ENCODE results near the gene MBD5. TPM values are rescaled to one million over a fixed set of nuclear protein-coding genes. Genes with fewer than 3 reads are reported as not detected.

The MBD5 gene
- total RNA-seq, 1 experiment from 2014 or later, result 8.5 TPM

- Histone ChIP-seq H3K4me1 (ENCODE audit: insufficient read depth, low read length) (no peaks in the 10 kb centered on the region), H3K9ac (ENCODE audit: low read length) (no peak overlapping the region), H3K4me2 (ENCODE audit: low read length) (no peak overlapping the region), H3K9me3 (ENCODE audit: low read length) (no peaks in the 10 kb centered on the region), H4K20me1 (ENCODE audit: low read length) (no peaks in the 10 kb centered on the region), H3K9me2 (replicated peaks; ENCODE audit: low read length) (no peaks in the 10 kb centered on the region), H3K27me3 (ENCODE audit: low read length) (no peaks in the 10 kb centered on the region), H3K4me3 (ENCODE audit: low read length) (no peak overlapping the region), H3K27ac (ENCODE audit: low read length) (no peak overlapping the region), H3K36me3 (ENCODE audit: low read depth, low read length) (no peaks in the 10 kb centered on the region), H2AFZ (ENCODE audit: low read length) (no peak overlapping the region), H3F3A (ENCODE audit: low read length, unreplicated experiment) (no peaks in the 10 kb centered on the region), H3K79me2 (ENCODE audit: low read length) (no peaks in the 10 kb centered on the region)
- no peak for ATAC-seq
- CTCF ChIA-PET, result no interaction called here
- no peak for DNase-seq
- POLR2A ChIA-PET (ENCODE audit: unreplicated experiment), result no interaction called here
- intact Hi-C loops (cut with micrococcal nuclease), result loop anchor here (5.0 kb wide), 1 partner anchor 210 kb away; no protein-coding TSS in a partner anchor
- TF ChIP-seq, protein P1, sequence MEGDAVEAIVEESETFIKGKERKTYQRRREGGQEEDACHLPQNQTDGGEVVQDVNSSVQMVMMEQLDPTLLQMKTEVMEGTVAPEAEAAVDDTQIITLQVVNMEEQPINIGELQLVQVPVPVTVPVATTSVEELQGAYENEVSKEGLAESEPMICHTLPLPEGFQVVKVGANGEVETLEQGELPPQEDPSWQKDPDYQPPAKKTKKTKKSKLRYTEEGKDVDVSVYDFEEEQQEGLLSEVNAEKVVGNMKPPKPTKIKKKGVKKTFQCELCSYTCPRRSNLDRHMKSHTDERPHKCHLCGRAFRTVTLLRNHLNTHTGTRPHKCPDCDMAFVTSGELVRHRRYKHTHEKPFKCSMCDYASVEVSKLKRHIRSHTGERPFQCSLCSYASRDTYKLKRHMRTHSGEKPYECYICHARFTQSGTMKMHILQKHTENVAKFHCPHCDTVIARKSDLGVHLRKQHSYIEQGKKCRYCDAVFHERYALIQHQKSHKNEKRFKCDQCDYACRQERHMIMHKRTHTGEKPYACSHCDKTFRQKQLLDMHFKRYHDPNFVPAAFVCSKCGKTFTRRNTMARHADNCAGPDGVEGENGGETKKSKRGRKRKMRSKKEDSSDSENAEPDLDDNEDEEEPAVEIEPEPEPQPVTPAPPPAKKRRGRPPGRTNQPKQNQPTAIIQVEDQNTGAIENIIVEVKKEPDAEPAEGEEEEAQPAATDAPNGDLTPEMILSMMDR (conservative IDR thresholded peaks at IDR 0.05; ENCODE audit: low read depth, low read length), result no peak
- TF ChIP-seq EZH2 (IDR thresholded peaks at IDR 0.05; ENCODE audit: low read length, unreplicated experiment) (no peak), EZH2phosphoT487 (IDR thresholded peaks at IDR 0.05; ENCODE audit: borderline replicate concordance, low read length) (no peak)
- no TSS peak for BruUV-seq (replicated peaks)
These were observed 181.3 kb downstream of the MBD5 start for GRCh38 chr2:148202237-148202636.

DNA sequence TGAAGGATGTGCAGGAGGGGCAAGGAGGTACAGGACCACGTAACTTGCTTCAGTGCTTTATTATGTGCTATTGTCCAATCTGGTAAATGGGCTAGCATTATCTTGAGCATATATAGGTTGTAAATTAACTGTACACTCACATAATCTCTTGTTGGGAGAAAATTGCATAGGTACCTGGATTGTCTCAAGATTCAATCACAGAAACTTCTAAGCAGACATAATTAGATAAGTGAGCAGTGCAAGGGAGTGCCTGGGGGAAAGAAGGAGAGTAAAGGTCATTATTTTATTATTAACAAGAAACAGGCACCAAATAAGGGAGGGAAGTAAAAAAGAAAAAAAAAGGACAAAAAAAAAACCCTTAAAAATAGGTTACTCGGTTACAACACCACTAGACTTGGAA, 186.2 kb downstream of the MBD5 start:
- no peaks in the 10 kb centered on the region for H3K36me3 ChIP-seq (ENCODE audit: low read depth, low read length)
- intact Hi-C loops (cut with micrococcal nuclease), result no loop called here
- H2AFZ ChIP-seq (ENCODE audit: low read length), result no peak overlapping the region
- BruUV-seq (replicated peaks), result no TSS peak
- no peak overlapping the region for H3K4me3 ChIP-seq (ENCODE audit: low read length)
- CTCF ChIA-PET, result no interaction called here
- H3K9me3 ChIP-seq (ENCODE audit: low read length), result no peaks in the 10 kb centered on the region
- no peak overlapping the region for H3K9ac ChIP-seq (ENCODE audit: low read length)
- TF ChIP-seq EZH2phosphoT487 (IDR thresholded peaks at IDR 0.05; ENCODE audit: borderline replicate concordance, low read length) (no peak), EZH2 (IDR thresholded peaks at IDR 0.05; ENCODE audit: low read length, unreplicated experiment) (no peak)
- TF ChIP-seq, protein P1 (conservative IDR thresholded peaks at IDR 0.05; ENCODE audit: low read depth, low read length), result no peak
- no peaks in the 10 kb centered on the region for H3K9me2 ChIP-seq (replicated peaks; ENCODE audit: low read length)
- no peaks in the 10 kb centered on the region for H4K20me1 ChIP-seq (ENCODE audit: low read length)
- H3K27ac ChIP-seq (ENCODE audit: low read length), result no peak overlapping the region
- H3K4me2 ChIP-seq (ENCODE audit: low read length), result no peak overlapping the region
- H3K4me1 ChIP-seq (ENCODE audit: insufficient read depth, low read length), result no peaks in the 10 kb centered on the region
- DNase-seq (no peak), ATAC-seq (no peak)
- no peaks in the 10 kb centered on the region for H3K27me3 ChIP-seq (ENCODE audit: low read length)
- no peaks in the 10 kb centered on the region for H3F3A ChIP-seq (ENCODE audit: low read length, unreplicated experiment)
- H3K79me2 ChIP-seq (ENCODE audit: low read length), result no peaks in the 10 kb centered on the region
- POLR2A ChIA-PET (ENCODE audit: unreplicated experiment), result no interaction called here

- H2AFZ ChIP-seq (ENCODE audit: low read length), result no peak overlapping the region
- TF ChIP-seq, protein P1 (conservative IDR thresholded peaks at IDR 0.05; ENCODE audit: low read depth, low read length), result no peak
- no peak for TF ChIP-seq EZH2 (IDR thresholded peaks at IDR 0.05; ENCODE audit: low read length, unreplicated experiment)
- TF ChIP-seq EZH2phosphoT487 (IDR thresholded peaks at IDR 0.05; ENCODE audit: borderline replicate concordance, low read length), result no peak
- H3K4me1 ChIP-seq (ENCODE audit: insufficient read depth, low read length), result no peaks in the 10 kb centered on the region
- no peaks in the 10 kb centered on the region for H3K79me2 ChIP-seq (ENCODE audit: low read length)
- no peak overlapping the region for H3K9ac ChIP-seq (ENCODE audit: low read length)
- no peaks in the 10 kb centered on the region for H3K36me3 ChIP-seq (ENCODE audit: low read depth, low read length)
- CTCF ChIA-PET, result no interaction called here
- H4K20me1 ChIP-seq (ENCODE audit: low read length), result no peaks in the 10 kb centered on the region
- H3K27ac ChIP-seq (ENCODE audit: low read length), result no peak overlapping the region
- POLR2A ChIA-PET (ENCODE audit: unreplicated experiment), result no interaction called here
- ATAC-seq (no peak), DNase-seq (peak; percentile 21)
- no peak overlapping the region for H3K4me3 ChIP-seq (ENCODE audit: low read length)
- H3K4me2 ChIP-seq (ENCODE audit: low read length), result no peak overlapping the region
- no peaks in the 10 kb centered on the region for H3K27me3 ChIP-seq (ENCODE audit: low read length)
- no peaks in the 10 kb centered on the region for H3K9me2 ChIP-seq (replicated peaks; ENCODE audit: low read length)
- no TSS peak for BruUV-seq (replicated peaks)
- no peaks in the 10 kb centered on the region for H3K9me3 ChIP-seq (ENCODE audit: low read length)
- no peaks in the 10 kb centered on the region for H3F3A ChIP-seq (ENCODE audit: low read length, unreplicated experiment)
- intact Hi-C loops (cut with micrococcal nuclease), result loop anchor here (10.0 kb wide), 1 partner anchor 295 kb away; no protein-coding TSS in a partner anchor
These were observed 188.7 kb downstream of the MBD5 start for GRCh38 chr2:148209603-148210002.
